NT2/D1 (cell line): Measurements from ENCODE around the gene RALA.

Source experiments
- YY1 ChIP-seq: IDR thresholded peaks from 2 replicates; pipeline ENCODE4 v1.6.1; 2011; ENCODE audit not compliant: insufficient read length, insufficient read depth
- ZNF274 ChIP-seq: IDR thresholded peaks from 2 replicates; pipeline ENCODE4 v1.6.1; 2011; ENCODE audit warnings: mild to moderate bottlenecking, low read depth, low read length

DNA sequence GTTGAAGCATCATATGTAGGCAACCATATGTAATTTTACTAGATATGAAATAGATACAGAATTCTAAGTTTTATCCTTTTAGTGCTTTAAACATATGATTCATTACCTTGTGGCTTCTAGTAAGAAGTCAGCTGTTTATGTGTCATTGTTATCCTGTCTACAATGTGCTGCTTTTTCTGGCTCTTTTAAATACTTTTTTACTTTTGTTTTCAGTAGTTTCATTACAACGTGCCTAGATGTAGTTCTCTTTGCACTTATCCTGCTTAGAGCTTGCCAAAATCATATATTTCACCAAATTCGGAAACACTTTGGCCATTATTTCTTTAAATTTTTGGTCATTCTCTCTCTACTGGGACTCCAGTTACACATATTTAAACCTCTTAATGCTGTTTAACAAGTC, 30.8 kb upstream of the RALA start:
- TF ChIP-seq ZNF274 = no peak
- TF ChIP-seq YY1 = no peak
